Natural killer cell (primary cell): ENCODE results near the gene CCDC112. TPM values are rescaled to one million over a fixed set of nuclear protein-coding genes. Genes with fewer than 3 reads are reported as not detected.

Source experiments
- ATAC-seq, 3 donors: fragments of 150-1000 bp in 2 of 3; fragments of 200-7000 bp in 1 of 3; cut with Tn5 transposase; 1 replicate in 1 of 3; 2 replicates in 2 of 3; pipeline ENCODE4 v1.10.0; 2021; ENCODE audit warnings: mild to moderate bottlenecking in 2 of 3, moderate library complexity in 2 of 3
- DNase-seq, 2 donors: peaks; one replicate each; pipeline versions ENCODE4 v3.0.0 to v3.0.0-alpha.2; 2013 to 2021; ENCODE audit warnings: mixed read lengths in 1 of 2
- H3K27ac ChIP-seq: one replicate; pipeline ENCODE4 v1.5.1; 2013; ENCODE audit warnings: mild to moderate bottlenecking, low read length
- H3K27me3 ChIP-seq: one replicate; pipeline ENCODE4 v1.6.1; 2013; ENCODE audit warnings: low read length; ENCODE audit not compliant: control insufficient read depth, insufficient read depth
- H3K36me3 ChIP-seq: one replicate; pipeline ENCODE4 v1.6.1; 2013; ENCODE audit warnings: low read length; ENCODE audit not compliant: control insufficient read depth, insufficient read depth
- H3K4me1 ChIP-seq: one replicate; pipeline ENCODE4 v1.6.1; 2013; ENCODE audit warnings: low read length; ENCODE audit not compliant: control insufficient read depth, insufficient read depth
- H3K4me3 ChIP-seq: one replicate; pipeline ENCODE4 v1.5.1; 2013; ENCODE audit warnings: low read length
- H3K9me3 ChIP-seq: one replicate; pipeline ENCODE4 v1.6.1; 2013; ENCODE audit warnings: low read length; ENCODE audit not compliant: control insufficient read depth, insufficient read depth
- H3K27ac Mint-ChIP-seq, 2 donors: one replicate each; pipeline ENCODE4 v1.8.0; 2022; ENCODE audit warnings: mild to moderate bottlenecking in 2 of 2, mixed read lengths in 2 of 2, moderate library complexity in 1 of 2
- H3K27me3 Mint-ChIP-seq, 2 donors: one replicate each; pipeline ENCODE4 v1.8.0; 2022; ENCODE audit warnings: low read depth in 2 of 2, mixed read lengths in 2 of 2
- H3K36me3 Mint-ChIP-seq: one replicate; pipeline ENCODE4 v1.8.0; 2022; ENCODE audit warnings: mixed read lengths
- H3K4me1 Mint-ChIP-seq, 2 donors: one replicate each; pipeline ENCODE4 v1.8.0; 2022; ENCODE audit warnings: mixed read lengths in 2 of 2
- H3K4me3 Mint-ChIP-seq: one replicate; pipeline ENCODE4 v1.8.0; 2022; ENCODE audit warnings: mild to moderate bottlenecking, moderate library complexity, mixed read lengths
- H3K9me3 Mint-ChIP-seq, 2 donors: one replicate each; pipeline ENCODE4 v1.8.0; 2022; ENCODE audit warnings: mixed read lengths in 2 of 2
- WGBS: methylation state at CpG from one replicate; pipeline ENCODE4 v1.1.7; 2013; ENCODE audit warnings: missing lambda C conversion rate; ENCODE audit not compliant: insufficient coverage; 5-methylcytosine and 5-hydroxymethylcytosine counted together
- intact Hi-C: fragments of 100-400 bp; cut with micrococcal nuclease; formaldehyde crosslinking; loops from one replicate; pipeline ENCODE4 v1.14.2; 2022
- total RNA-seq, 4 donors: library from RNA; stranded (reverse); fragments of 120-200 nt in 1 of 4; gene quantifications; one replicate each; pipeline versions ENCODE4 v1.2.3 to v1.2.4, GENCODE V29; 2013 to 2022
- TF ChIP-seq, protein P1 (sequence below): fragments of 200-600 bp; IDR thresholded peaks from one replicate; pipeline ENCODE4 v1.8.0; 2022; ENCODE audit warnings: antibody characterized with exemption

Gene CCDC112
- total RNA-seq, 3 donors from 2014 or later (not counting 1 experiment from before 2014, with no cell fraction given): 2.5 to 3.7 (median 3.1) TPM

DNA sequence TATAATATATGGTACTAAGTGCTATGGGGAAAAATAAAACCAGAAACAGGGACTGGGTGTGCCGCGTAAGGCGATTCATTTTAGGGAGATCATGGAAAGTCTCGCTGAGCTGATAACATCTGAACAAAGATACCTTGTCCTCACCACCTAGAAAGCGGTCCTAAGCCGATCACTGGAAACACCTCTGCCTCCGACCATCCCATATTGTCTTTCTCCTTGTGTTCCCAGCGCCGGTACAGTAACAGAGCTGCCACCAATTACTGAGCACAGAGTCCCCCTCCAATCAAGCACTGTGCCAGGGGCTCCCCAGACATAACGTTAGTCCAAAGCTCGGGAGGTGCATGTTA lies 704 bp downstream of the CCDC112 start:
- Mint-ChIP-seq H3K9me3 (peaks cover 3 to 5% of the 10 kb centered on the region in 2 donors), H3K27me3 (peaks cover 10 to 14% of the 10 kb centered on the region in 2 donors), H3K4me3 (peak overlapping the region; percentile 78), H3K27ac (peak overlapping the region in 1 of 2 donors; percentile 40), H3K4me1 (peaks cover 12 to 22% of the 10 kb centered on the region in 2 donors), H3K36me3 (peaks cover 8% of the 10 kb centered on the region)
- Histone ChIP-seq H3K9me3 (no peaks in the 10 kb centered on the region), H3K27ac (no peak overlapping the region), H3K4me1 (peaks cover 6% of the 10 kb centered on the region), H3K36me3 (no peaks in the 10 kb centered on the region), H3K4me3 (peak overlapping the region; percentile 41), H3K27me3 (no peaks in the 10 kb centered on the region)
- WGBS: 41% methylated on average over 11 of the region's 11 CpGs
- DNase-seq (no peak), ATAC-seq (peak in 1 of 3 donors; percentile 16)
- TF ChIP-seq, protein P1, sequence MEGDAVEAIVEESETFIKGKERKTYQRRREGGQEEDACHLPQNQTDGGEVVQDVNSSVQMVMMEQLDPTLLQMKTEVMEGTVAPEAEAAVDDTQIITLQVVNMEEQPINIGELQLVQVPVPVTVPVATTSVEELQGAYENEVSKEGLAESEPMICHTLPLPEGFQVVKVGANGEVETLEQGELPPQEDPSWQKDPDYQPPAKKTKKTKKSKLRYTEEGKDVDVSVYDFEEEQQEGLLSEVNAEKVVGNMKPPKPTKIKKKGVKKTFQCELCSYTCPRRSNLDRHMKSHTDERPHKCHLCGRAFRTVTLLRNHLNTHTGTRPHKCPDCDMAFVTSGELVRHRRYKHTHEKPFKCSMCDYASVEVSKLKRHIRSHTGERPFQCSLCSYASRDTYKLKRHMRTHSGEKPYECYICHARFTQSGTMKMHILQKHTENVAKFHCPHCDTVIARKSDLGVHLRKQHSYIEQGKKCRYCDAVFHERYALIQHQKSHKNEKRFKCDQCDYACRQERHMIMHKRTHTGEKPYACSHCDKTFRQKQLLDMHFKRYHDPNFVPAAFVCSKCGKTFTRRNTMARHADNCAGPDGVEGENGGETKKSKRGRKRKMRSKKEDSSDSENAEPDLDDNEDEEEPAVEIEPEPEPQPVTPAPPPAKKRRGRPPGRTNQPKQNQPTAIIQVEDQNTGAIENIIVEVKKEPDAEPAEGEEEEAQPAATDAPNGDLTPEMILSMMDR: no peak
- intact Hi-C loops: no loop called here

DNA sequence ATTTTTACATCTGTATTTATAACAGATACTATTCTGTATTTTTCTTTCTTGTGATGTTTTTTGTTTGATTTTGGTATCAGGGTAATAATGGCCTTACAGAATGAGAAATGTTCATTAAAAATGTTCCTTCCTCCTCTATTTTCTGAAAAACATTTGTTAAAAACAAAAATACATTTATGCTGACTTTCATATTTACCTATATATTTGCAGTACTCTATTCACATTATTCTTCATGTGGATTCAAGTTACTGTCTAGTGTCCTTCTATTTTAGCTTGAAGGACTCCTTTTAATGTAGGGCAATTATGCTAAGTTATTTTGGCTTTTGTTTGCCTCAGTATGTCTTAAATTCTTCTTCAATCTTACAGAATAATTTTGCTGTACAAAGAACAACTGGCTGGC lies 5.1 kb downstream of the CCDC112 start:
- no peaks in the 10 kb centered on the region for H3K27me3 ChIP-seq
- intact Hi-C loops: no loop called here
- Mint-ChIP-seq H3K27ac (no peak overlapping the region), H3K4me1 (peaks cover 5 to 17% of the 10 kb centered on the region in 2 donors), H3K27me3 (peaks cover 6 to 13% of the 10 kb centered on the region in 2 donors), H3K9me3 (peaks cover 3 to 5% of the 10 kb centered on the region in 2 donors), H3K36me3 (peaks cover 8% of the 10 kb centered on the region), H3K4me3 (no peak overlapping the region)
- no peak for DNase-seq
- TF ChIP-seq, protein P1: no peak
- peaks cover 9% of the 10 kb centered on the region for H3K4me1 ChIP-seq
- no peak overlapping the region for H3K4me3 ChIP-seq
- no peaks in the 10 kb centered on the region for H3K9me3 ChIP-seq
- H3K36me3 ChIP-seq: no peaks in the 10 kb centered on the region
- ATAC-seq: no peak
- no peak overlapping the region for H3K27ac ChIP-seq

DNA sequence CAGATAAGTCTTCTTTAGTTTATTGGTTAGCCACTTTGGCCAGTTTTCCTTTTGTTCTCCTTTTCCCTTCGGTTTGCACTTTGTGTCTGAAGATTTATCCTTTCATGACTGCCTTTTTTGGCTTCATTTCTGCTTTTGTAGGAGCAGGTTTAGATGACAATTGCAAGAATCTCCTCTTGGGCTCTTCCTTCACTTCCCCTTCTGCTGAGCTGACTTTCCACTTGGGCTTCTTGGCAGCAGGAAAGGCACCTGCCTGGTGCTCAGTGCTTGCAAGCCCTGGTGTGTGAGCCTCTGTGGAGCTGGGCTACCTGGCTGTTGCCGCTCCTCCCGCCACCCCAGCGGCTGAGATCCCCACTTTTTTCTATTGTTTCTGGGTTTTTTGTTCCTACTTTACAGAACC lies 7.3 kb downstream of the CCDC112 start:
- ATAC-seq (no peak), DNase-seq (no peak)
- Histone ChIP-seq H3K36me3 (no peaks in the 10 kb centered on the region), H3K4me1 (peaks cover 3% of the 10 kb centered on the region), H3K9me3 (no peaks in the 10 kb centered on the region), H3K4me3 (no peak overlapping the region), H3K27me3 (no peaks in the 10 kb centered on the region), H3K27ac (no peak overlapping the region)
- Mint-ChIP-seq H3K9me3 (peaks cover 3 to 5% of the 10 kb centered on the region in 2 donors), H3K27me3 (peaks cover 13 to 14% of the 10 kb centered on the region in 2 donors), H3K4me1 (no peaks in the 10 kb centered on the region), H3K4me3 (no peak overlapping the region), H3K27ac (no peak overlapping the region), H3K36me3 (peaks cover 8% of the 10 kb centered on the region)
- TF ChIP-seq, protein P1: no peak
- WGBS: 73% methylated on average over 4 of the region's 4 CpGs
- intact Hi-C loops: no loop called here

DNA sequence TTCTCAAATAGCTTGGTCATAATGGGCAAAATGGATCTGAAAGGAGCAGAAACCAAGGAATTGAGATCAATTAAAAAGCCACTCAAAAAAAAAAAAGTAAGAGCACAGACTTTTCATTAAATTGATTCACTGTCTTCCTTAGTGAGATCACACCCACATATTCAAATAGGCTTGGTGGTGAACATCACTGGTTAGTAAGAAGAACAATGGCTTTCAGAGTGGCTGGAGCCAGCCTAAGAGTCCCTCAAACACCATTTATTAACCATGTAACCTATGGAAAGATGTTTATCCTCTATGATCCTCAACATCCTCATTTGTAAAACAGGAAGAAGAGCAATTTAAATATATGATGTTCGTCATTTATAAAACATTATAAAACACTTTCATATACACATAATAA lies 12.4 kb downstream of the CCDC112 start:
- intact Hi-C loops: no loop called here
- DNase-seq: no peak
- Mint-ChIP-seq H3K27me3 (peaks cover under 1 to 9% of the 10 kb centered on the region in 2 donors), H3K4me1 (no peaks in the 10 kb centered on the region), H3K4me3 (no peak overlapping the region), H3K27ac (no peak overlapping the region), H3K36me3 (no peaks in the 10 kb centered on the region), H3K9me3 (no peaks in the 10 kb centered on the region)
- Histone ChIP-seq H3K27me3 (no peaks in the 10 kb centered on the region), H3K27ac (no peak overlapping the region), H3K36me3 (no peaks in the 10 kb centered on the region), H3K4me1 (no peaks in the 10 kb centered on the region), H3K4me3 (no peak overlapping the region), H3K9me3 (no peaks in the 10 kb centered on the region)
- no CpG with 5 or more reads among the region's 1 CpG for WGBS
- TF ChIP-seq, protein P1: no peak
- ATAC-seq: no peak
